ENCODE results near the gene DSG1.
"Not testable (repeated sequence)": the region's sequence is repeated elsewhere in the genome, so short reads cannot be mapped to it uniquely, and the experiment has no call there.

DSG1 gene
- 0 reads per million in 2 experiments for total RNA-seq

- no peak for DNase-seq (ENCODE audit: low read depth)
Observed at GRCh38 chr18:31317860-31318259, at the start of gene DSG1. Gene DSG1, plus strand, starts transcription at chr18:31318160. Its CDS starts 141 bp downstream, at chr18:31318301.

GRCh38 chr18:31268985-31269406, 49.0 kb upstream of the DSG1 start:
- DNase-seq (ENCODE audit: low read depth) = no peak

DNA sequence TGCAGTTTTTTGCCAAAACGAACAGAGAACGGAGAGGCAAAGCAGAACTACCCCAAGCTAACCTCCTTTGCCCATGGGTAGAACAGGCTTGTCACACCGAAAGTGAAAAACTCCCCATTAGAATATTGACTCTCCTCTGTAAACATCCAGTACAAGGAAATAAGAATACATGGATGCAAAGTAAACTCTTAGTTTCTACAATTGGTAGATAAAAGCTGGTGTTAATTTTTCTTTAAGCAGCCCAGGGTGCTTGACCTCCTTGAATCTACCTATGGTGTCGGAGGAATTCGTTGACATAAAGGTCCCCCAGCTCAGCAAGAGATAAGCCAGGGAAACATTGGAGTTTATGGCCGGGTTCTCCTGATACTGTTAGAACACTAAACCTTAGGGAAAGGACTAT, 48.4 kb upstream of the DSG1 start:
- DNase-seq (ENCODE audit: low read depth) = no peak

GRCh38 chr18:31270578-31270977, 47.4 kb upstream of the DSG1 start:
- no peak for DNase-seq (ENCODE audit: low read depth)

- no peak for DNase-seq (ENCODE audit: low read depth)
Observed at GRCh38 chr18:31273812-31274527, 44.0 kb upstream of the DSG1 start.

GRCh38 chr18:31274931-31275330, 43.0 kb upstream of the DSG1 start:
- DNase-seq (ENCODE audit: low read depth) = no peak

DNA sequence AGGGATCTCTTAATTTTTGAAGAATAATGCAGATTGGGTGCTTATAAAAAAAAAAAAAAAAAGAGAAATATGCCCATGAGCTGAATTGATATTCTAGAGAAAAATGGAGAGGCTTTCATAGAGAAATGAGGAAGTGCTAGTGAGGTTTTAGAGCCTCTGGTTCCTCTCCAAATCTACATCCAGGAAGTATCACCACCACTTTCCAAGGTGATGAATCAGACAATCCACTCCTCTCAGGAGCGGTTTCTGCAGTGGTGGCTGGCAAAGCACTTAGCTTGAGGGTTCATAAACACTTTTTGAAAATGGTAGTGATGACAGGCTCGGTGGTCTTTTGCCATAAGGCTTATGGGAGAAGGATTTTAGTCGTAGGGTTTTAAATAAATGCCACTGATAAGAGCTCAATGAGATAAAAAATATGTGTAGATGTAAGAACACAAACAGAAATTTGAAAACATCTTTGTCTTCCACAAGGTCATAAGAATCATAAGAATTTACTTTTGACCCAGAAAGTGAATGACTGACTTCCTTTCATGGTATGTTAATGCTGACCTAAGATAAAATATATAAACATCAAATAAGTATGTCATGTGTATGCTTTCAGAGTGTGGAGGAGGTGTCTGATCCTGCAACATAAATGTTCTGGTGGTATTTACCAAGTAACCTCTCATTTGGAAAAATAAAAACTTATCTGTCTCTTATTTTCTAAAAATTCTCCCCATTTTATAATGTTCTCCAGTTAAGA, 42.1 kb upstream of the DSG1 start:
- DNase-seq (ENCODE audit: low read depth) = no peak

GRCh38 chr18:31278609-31279071, 39.3 kb upstream of the DSG1 start:
- no peak for DNase-seq (ENCODE audit: low read depth)

- DNase-seq (ENCODE audit: low read depth) = no peak
Observed at GRCh38 chr18:31280502-31280901, 37.5 kb upstream of the DSG1 start.

GRCh38 chr18:31281437-31281836, 36.5 kb upstream of the DSG1 start:
- DNase-seq (ENCODE audit: low read depth) = no peak

DNA sequence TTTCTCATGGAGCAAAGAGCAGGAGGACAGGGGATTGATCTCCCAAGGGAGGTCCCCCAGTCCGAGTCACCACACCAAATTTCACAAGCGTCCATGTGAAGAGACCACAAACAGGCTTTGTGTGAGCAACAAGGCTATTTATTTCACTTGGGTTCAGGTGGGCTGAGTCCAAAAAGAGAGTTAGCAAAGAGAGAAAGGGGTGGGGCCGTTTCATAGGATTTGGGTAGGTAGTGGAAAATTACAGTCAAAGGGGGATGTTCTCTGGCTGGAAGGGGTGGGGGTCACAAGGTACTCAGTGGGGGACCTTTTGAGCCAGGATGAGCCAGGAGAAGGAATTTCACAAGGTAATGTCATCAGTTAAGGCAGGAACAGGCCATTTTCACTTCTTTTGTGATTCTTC, 28.5 kb upstream of the DSG1 start:
- DNase-seq (ENCODE audit: low read depth) = not testable (repeated sequence)

DNA sequence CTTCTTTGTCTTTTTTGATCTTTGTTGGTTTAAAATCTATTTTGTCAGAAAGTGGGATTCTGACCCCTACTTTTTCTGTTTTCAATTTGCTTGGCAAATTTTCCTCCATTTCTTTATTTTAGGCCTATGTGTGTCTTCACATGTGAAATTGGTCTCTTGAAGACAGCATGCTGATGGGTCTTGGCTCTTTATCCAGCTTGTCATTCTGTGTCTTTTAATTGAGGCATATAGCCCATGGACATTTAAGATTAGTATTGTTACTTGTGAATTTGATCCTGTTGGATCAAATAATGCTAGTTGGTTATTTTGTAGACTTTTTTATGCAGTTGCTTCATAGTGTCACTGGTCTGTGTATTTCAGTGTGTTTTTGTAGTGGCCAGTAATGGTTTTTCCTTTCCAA, 26.3 kb upstream of the DSG1 start:
- DNase-seq (ENCODE audit: low read depth) = no peak

GRCh38 chr18:31294199-31294747, 23.7 kb upstream of the DSG1 start:
- DNase-seq (ENCODE audit: low read depth) = no peak

DNA sequence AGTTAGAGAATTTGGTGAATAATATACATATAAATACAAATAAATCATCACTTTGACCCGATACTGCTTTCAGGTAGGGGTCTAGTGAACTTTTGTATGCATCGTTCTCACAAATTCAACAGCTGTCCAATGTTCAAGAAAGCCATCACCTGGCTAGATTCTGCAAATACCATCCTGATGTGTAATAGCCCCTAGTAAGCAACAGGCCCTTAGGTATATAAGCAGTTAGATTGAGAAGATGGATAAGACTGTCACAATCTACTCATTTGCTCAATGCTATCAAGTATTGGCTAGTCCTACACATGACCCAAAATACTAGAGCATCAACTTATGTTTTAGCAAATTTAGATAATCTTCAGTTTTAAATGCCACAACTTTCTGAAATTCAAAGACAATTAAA, 20.7 kb upstream of the DSG1 start:
- DNase-seq (ENCODE audit: low read depth) = no peak

GRCh38 chr18:31301201-31301655, 16.7 kb upstream of the DSG1 start:
- DNase-seq (ENCODE audit: low read depth) = no peak

DNA sequence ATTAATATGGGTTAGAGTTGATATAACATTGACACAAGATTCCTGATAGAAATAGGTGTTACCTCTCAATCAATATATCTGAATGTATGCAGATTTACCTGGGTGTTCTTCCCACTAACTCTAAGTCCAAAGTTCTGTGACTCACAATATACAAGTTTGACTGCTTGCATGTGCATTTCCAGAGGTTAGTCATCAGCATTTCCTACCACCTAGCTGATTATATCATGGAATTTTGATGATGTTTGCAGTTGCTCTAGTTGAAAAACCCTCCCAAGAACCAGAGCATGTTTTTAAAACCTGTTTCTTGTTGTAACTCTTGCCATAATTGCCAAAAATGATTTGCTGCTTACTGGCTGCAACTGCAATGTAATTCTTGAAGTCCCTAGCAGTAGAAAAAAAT, 15.0 kb upstream of the DSG1 start:
- no peak for DNase-seq (ENCODE audit: low read depth)

DNA sequence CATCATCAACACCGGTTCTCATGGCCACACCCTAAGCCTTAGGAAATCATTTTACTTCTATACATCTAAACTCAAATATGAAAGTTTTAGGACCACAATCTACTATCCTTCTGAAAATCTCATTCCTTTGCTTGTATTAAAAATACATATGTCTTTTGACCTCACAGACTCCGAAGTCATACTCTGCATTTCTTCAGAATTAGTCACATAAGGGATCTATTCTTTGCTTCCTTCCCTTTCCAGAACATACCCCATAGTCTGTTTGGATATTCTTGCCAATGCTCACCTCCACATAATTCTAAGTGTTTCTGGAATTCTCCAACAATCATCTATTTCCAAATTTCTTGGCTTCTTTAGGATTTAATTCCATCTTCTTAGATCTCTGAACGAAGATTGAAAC, 14.2 kb upstream of the DSG1 start:
- DNase-seq (ENCODE audit: low read depth) = no peak

- DNase-seq (ENCODE audit: low read depth) = no peak
Observed at GRCh38 chr18:31309115-31309514, 8.8 kb upstream of the DSG1 start.

DNA sequence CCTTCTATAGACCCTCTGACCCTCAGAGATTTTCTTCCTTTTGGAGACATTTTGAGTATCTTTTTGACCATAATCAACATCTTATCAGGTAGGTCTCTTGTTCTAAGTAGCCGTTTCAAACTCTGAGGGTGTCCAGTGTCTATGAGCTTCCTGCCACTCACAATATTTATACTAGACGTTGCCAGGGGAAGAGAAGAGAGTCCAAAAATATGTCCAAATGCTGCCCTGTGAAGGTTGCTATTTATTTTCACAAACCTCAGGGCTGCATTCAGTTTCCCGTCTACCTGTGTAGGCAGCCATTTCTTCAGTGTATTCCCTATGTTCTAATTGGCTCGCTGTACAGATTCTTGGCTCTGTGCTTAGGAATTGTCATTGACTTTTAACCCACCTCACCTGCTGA, 986 bp upstream of the DSG1 start:
- DNase-seq (ENCODE audit: low read depth) = no peak

GRCh38 chr18:31321719-31322118, 3.8 kb downstream of the DSG1 start:
- no peak for DNase-seq (ENCODE audit: low read depth)

GRCh38 chr18:31325051-31325450, 7.1 kb downstream of the DSG1 start:
- DNase-seq (ENCODE audit: low read depth) = no peak

GRCh38 chr18:31329787-31330438, 12.0 kb downstream of the DSG1 start:
- no peak for DNase-seq (ENCODE audit: low read depth)

All from T follicular helper cell (primary cell).